HepG2 (cell line): ENCODE measurements around the gene CAMK1D. TPM values are rescaled to one million over a fixed set of nuclear protein-coding genes. Genes with fewer than 3 reads are reported as not detected.

Source experiments
- ATAC-seq: fragments of 200-7000 bp; cut with Tn5 transposase; 3 replicates; pipeline ENCODE4 v1.9.1; 2020; ENCODE audit warnings: mild to moderate bottlenecking, moderate library complexity
- BruUV-seq: library from RNA; stranded (reverse); fragments of 400-500 nt; replicated peaks from 2 replicates; lab custom pipeline; 2021; lab: Mats Ljungman, UMichigan
- CTCF ChIA-PET: fragments of 300-600 bp; formaldehyde crosslinking; extraction: SDS; loops from one replicate; lab custom pipeline; 2021; ENCODE audit warnings: low total read pairs, inconsistent platforms, low intra/inter-chr PET ratio; lab: Yijun Ruan, JAX
- POLR2A ChIA-PET: fragments of 350-600 bp; sonication (Branson Sonifier 250); formaldehyde crosslinking; loops from one replicate; lab custom pipeline; 2020; ENCODE audit warnings: antibody characterized with exemption, inconsistent platforms; lab: Yijun Ruan, JAX
- DNase-seq: peaks from one replicate; pipeline ENCODE4 v3.0.0-alpha.2; 2015; ENCODE audit warnings: low spot score
- FAIRE-seq: peaks from 3 replicates; lab custom pipeline; 2011; peaks lifted over from hg19 to GRCh38; lab: Jason Lieb, UNC
- H2AFZ ChIP-seq: one replicate; pipeline ENCODE4 v1.6.1; 2011; ENCODE audit warnings: low read length, inconsistent platforms
- H3K27ac ChIP-seq: fragments of 300-600 bp; 3 replicates; pipeline ENCODE4 v1.8.0; 2011; ENCODE audit warnings: mixed run types, mild to moderate bottlenecking, mixed read lengths, low read length, inconsistent platforms; ENCODE audit not compliant: insufficient read depth; ENCODE audit errors: extremely low read length
- H3K27me3 ChIP-seq, 2 experiments: fragments of 200-600 bp in 1 of 2; 2 replicates in 1 of 2; 3 replicates in 1 of 2; pipeline versions ENCODE4 v1.6.0 to v1.8.0; 2011; ENCODE audit warnings: low read length in 2 of 2, mild to moderate bottlenecking in 2 of 2, moderate library complexity in 2 of 2, inconsistent platforms in 1 of 2; ENCODE audit not compliant: insufficient read depth in 2 of 2, control insufficient read depth in 1 of 2
- H3K36me3 ChIP-seq, 2 experiments: fragments of 200-600 bp in 1 of 2; replicated peaks in 1 of 2; 2 replicates in 1 of 2; 3 replicates in 1 of 2; pipeline versions ENCODE4 v1.5.1 to v1.8.0; 2011; ENCODE audit warnings: low read length in 2 of 2, inconsistent platforms in 1 of 2; ENCODE audit not compliant: insufficient read depth in 2 of 2, control insufficient read depth in 1 of 2
- H3K4me1 ChIP-seq: 2 replicates; pipeline ENCODE4 v1.5.1; 2012; ENCODE audit warnings: low read length, inconsistent platforms; ENCODE audit not compliant: insufficient read depth
- H3K4me2 ChIP-seq: 2 replicates; pipeline ENCODE4 v1.6.0; 2011; ENCODE audit warnings: low read depth, low read length, inconsistent platforms
- H3K4me3 ChIP-seq, 3 experiments: fragments of 200-600 bp in 1 of 3; sonication (generic), shearing (Covaris generic) in 1 of 3; replicated peaks in 1 of 3; 2 replicates each; pipeline ENCODE4 v1.5.1; 2011 to 2016; ENCODE audit warnings: low read length in 3 of 3, inconsistent platforms in 2 of 3, low read depth in 2 of 3, mild to moderate bottlenecking in 2 of 3, control low read depth in 1 of 3, mixed read lengths in 1 of 3; ENCODE audit not compliant: insufficient read depth in 1 of 3
- H3K79me2 ChIP-seq: one replicate; pipeline ENCODE4 v1.6.1; 2011; ENCODE audit warnings: low read length, inconsistent platforms; ENCODE audit not compliant: insufficient read depth
- H3K9ac ChIP-seq: 2 replicates; pipeline ENCODE4 v1.6.0; 2011; ENCODE audit warnings: mild to moderate bottlenecking, low read depth, low read length, inconsistent platforms; ENCODE audit not compliant: insufficient read depth
- H3K9me3 ChIP-seq: 2 replicates; pipeline ENCODE4 v1.5.1; 2012; ENCODE audit warnings: mild to moderate bottlenecking, low read length
- H4K20me1 ChIP-seq: 2 replicates; pipeline ENCODE4 v1.6.0; 2011; ENCODE audit warnings: inconsistent platforms, mild to moderate bottlenecking, low read length, moderate library complexity; ENCODE audit not compliant: insufficient read depth
- ASH2L ChIP-seq: fragments of 300-600, 200-600 bp; sonication (generic); IDR thresholded peaks from 2 replicates; pipeline ENCODE4 v1.7.0; 2017; ENCODE audit warnings: low read depth, mild to moderate bottlenecking, moderate library complexity, mixed read lengths, low read length; ENCODE audit not compliant: insufficient read length
- ATF6 ChIP-seq: sonication (generic); formaldehyde crosslinking; conservative IDR thresholded peaks from 2 replicates; pipeline ENCODE4 v1.4.0; 2020; ENCODE audit warnings: missing genetic modification reagents
- ATM ChIP-seq: fragments of 450-650 bp; IDR thresholded peaks from 2 replicates; pipeline ENCODE4 v1.7.1; 2017; ENCODE audit warnings: mild to moderate bottlenecking, borderline replicate concordance
- DDIT3 ChIP-seq: sonication (generic); formaldehyde crosslinking; IDR thresholded peaks from 2 replicates; pipeline ENCODE4 v1.4.0; 2020; ENCODE audit warnings: mild to moderate bottlenecking, missing genetic modification reagents
- EHMT2 ChIP-seq: fragments of 200-600 bp; sonication (generic); IDR thresholded peaks from 2 replicates; pipeline ENCODE4 v1.7.0; 2017; ENCODE audit warnings: antibody characterized with exemption, low read depth, low read length, borderline replicate concordance
- GATA4 ChIP-seq: sonication (generic); IDR thresholded peaks from 2 replicates; pipeline ENCODE4 v1.6.1; 2016; ENCODE audit warnings: antibody characterized with exemption, low read depth, borderline replicate concordance
- ISX ChIP-seq: sonication (generic); formaldehyde crosslinking; conservative IDR thresholded peaks from 2 replicates; pipeline ENCODE4 v1.5.0; 2020; ENCODE audit warnings: missing genetic modification reagents
- JUND ChIP-seq: sonication (generic); formaldehyde crosslinking; IDR thresholded peaks from 2 replicates; pipeline ENCODE4 v1.8.0; 2022; ENCODE audit warnings: mild to moderate bottlenecking, missing genetic modification reagents
- MATR3 ChIP-seq: sonication (generic); formaldehyde crosslinking; IDR thresholded peaks from 2 replicates; pipeline ENCODE4 v1.4.0; 2020; ENCODE audit warnings: missing genetic modification reagents
- NPAS2 ChIP-seq: sonication (generic); formaldehyde crosslinking; IDR thresholded peaks from 2 replicates; pipeline ENCODE4 v1.8.0; 2022; ENCODE audit warnings: mild to moderate bottlenecking, missing genetic modification reagents, borderline replicate concordance
- RXRA ChIP-seq: sonication (generic); formaldehyde crosslinking; IDR thresholded peaks from 2 replicates; pipeline ENCODE4 v1.5.1; 2020; ENCODE audit warnings: missing genetic modification reagents
- SALL2 ChIP-seq: sonication (generic); formaldehyde crosslinking; IDR thresholded peaks from 2 replicates; pipeline ENCODE4 v1.8.1; 2023; ENCODE audit warnings: mild to moderate bottlenecking, missing genetic modification reagents, inconsistent platforms
- SOX6 ChIP-seq, 2 experiments: fragments of 450-650 bp in 1 of 2; sonication (generic) in 1 of 2; formaldehyde crosslinking in 1 of 2; IDR thresholded peaks; 2 replicates each; pipeline versions ENCODE4 v1.4.0 to v1.6.1; 2017 to 2020; ENCODE audit warnings: antibody characterized with exemption in 1 of 2, mild to moderate bottlenecking in 1 of 2, missing genetic modification reagents in 1 of 2
- TAF15 ChIP-seq: fragments of 200-400 bp; formaldehyde crosslinking; IDR thresholded peaks from one replicate; pipeline ENCODE4 v1.6.1; 2018; ENCODE audit warnings: mild to moderate bottlenecking, low read depth, low read length; ENCODE audit not compliant: poor library complexity, severe bottlenecking
- ZNF205 ChIP-seq: IDR thresholded peaks from 2 replicates; pipeline ENCODE4 v1.6.1; 2018; ENCODE audit warnings: missing biosample characterization, missing genetic modification reagents
- ZNF543 ChIP-seq: sonication (generic); formaldehyde crosslinking; IDR thresholded peaks from 2 replicates; pipeline ENCODE4 v1.4.0; 2020; ENCODE audit warnings: mild to moderate bottlenecking, missing genetic modification reagents
- ZNF619 ChIP-seq: sonication (generic); formaldehyde crosslinking; IDR thresholded peaks from 2 replicates; pipeline ENCODE4 v1.4.0; 2020; ENCODE audit warnings: mild to moderate bottlenecking, missing genetic modification reagents
- ZNF83 ChIP-seq: sonication (generic); formaldehyde crosslinking; IDR thresholded peaks from 2 replicates; pipeline ENCODE4 v1.4.0; 2020; ENCODE audit warnings: missing genetic modification reagents, mild to moderate bottlenecking, borderline replicate concordance
- WGBS: methylation state at CpG from one replicate; pipeline ENCODE4 v1.1.6; 2017; ENCODE audit warnings: low lambda C conversion rate; 5-methylcytosine and 5-hydroxymethylcytosine counted together
- in situ Hi-C: cut with HindIII; loops from 2 replicates; pipeline ENCODE4 v1.10.0; 2017; ENCODE audit warnings: low pct_unique_long_range_greater_than_20kb; ENCODE audit not compliant: extremely low pct_ligation_motif_present
- intact Hi-C: fragments of 100-400 bp; cut with micrococcal nuclease; formaldehyde crosslinking; loops from one replicate; pipeline ENCODE4 v1.10.0; 2022; ENCODE audit not compliant: unreplicated experiment
- polyA plus RNA-seq, 8 experiments: library from polyadenylated mRNA; depleted of rRNA in 3 of 8; stranded (reverse) in 7 of 8; unstranded in 1 of 8; fragments of >200 nt; fragmentation: Illumina TruSeq in 4 of 8; extraction: Trizol in 4 of 8; gene quantifications; 2 replicates each; pipeline versions ENCODE4 v1.2.1 to v1.2.3, GENCODE V29; 2011 to 2016; ENCODE audit warnings: low read depth in 4 of 8, missing spikeins in 1 of 8, mixed read lengths in 1 of 8; ENCODE audit not compliant: insufficient read depth in 1 of 8
- total RNA-seq, 5 experiments: library from RNA; depleted of rRNA; stranded (reverse); fragments of >200 nt; fragmentation: Illumina TruSeq; extraction: Trizol; gene quantifications; 2 replicates each; pipeline ENCODE4 v1.2.3, GENCODE V29; 2016; ENCODE audit warnings: low read depth in 1 of 5
- TF ChIP-seq, protein P1 (sequence below): sonication (generic); formaldehyde crosslinking; IDR thresholded peaks from 2 replicates; pipeline ENCODE4 v1.5.0; 2020; ENCODE audit warnings: mild to moderate bottlenecking, missing genetic modification reagents

Gene CAMK1D
- total and polyA plus RNA-seq, 2 of the 13 experiments (the other 11 are each of a cell fraction or from before 2014, with no cell fraction given) = under 0.01 TPM; not detected in 1

DNA sequence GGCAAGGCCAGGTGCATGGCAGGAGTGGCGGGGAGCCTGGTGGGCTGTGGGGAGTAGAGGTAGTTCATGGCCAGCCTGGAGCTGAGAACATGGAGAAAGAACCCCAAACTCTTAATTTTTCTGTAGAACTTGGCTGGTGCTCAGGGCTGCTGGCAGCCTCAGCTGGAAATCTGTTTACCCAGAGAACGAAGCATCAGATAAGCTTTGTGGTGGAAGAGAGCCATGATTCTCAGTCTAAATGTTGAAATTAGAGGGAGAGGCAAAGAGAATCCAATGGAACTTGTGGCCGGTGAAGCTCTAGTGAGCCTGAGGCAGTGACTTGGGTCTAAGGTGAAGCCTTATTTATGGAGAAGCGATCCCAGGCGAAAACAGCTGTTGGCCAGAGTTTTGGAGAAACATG is 525.8 kb downstream of the CAMK1D start (continued):
- TF ChIP-seq, protein P1, sequence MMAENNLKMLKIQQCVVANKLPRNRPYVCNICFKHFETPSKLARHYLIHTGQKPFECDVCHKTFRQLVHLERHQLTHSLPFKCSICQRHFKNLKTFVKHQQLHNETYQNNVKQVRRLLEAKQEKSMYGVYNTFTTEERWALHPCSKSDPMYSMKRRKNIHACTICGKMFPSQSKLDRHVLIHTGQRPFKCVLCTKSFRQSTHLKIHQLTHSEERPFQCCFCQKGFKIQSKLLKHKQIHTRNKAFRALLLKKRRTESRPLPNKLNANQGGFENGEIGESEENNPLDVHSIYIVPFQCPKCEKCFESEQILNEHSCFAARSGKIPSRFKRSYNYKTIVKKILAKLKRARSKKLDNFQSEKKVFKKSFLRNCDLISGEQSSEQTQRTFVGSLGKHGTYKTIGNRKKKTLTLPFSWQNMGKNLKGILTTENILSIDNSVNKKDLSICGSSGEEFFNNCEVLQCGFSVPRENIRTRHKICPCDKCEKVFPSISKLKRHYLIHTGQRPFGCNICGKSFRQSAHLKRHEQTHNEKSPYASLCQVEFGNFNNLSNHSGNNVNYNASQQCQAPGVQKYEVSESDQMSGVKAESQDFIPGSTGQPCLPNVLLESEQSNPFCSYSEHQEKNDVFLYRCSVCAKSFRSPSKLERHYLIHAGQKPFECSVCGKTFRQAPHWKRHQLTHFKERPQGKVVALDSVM (CRISPR knock-in tag) = no peak
- TF ChIP-seq DDIT3 (CRISPR knock-in tag) = no peak
- TF ChIP-seq, all 625 proteins: peak for 0

GRCh38 chr10:12876266-12876665 is 526.9 kb downstream of the CAMK1D start:
- TF ChIP-seq EHMT2 = no peak
- no peak for TF ChIP-seq ASH2L
- TF ChIP-seq ATM = no peak
- no peak for TF ChIP-seq MATR3 (CRISPR knock-in tag)
- no peak for TF ChIP-seq ATF6 (CRISPR knock-in tag)
- TF ChIP-seq SOX6 (IDR thresholded peaks at IDR 0.05) = no peak
- no peak for TF ChIP-seq SOX6 (CRISPR knock-in tag; IDR thresholded peaks at IDR 0.05)
- no peak for TF ChIP-seq JUND (CRISPR knock-in tag)
- TF ChIP-seq ZNF543 (CRISPR knock-in tag) = no peak
- TF ChIP-seq GATA4 = no peak
- TF ChIP-seq RXRA (CRISPR knock-in tag) = no peak
- no peak for TF ChIP-seq ZNF205 (CRISPR knock-in tag)
- TF ChIP-seq ZNF83 (CRISPR knock-in tag) = no peak
- no peak for TF ChIP-seq NPAS2 (CRISPR knock-in tag)
- TF ChIP-seq SALL2 (CRISPR knock-in tag) = no peak
- TF ChIP-seq ISX (CRISPR knock-in tag) = no peak
- TF ChIP-seq TAF15 = no peak
- no peak for TF ChIP-seq ZNF619 (CRISPR knock-in tag)
- TF ChIP-seq, all 625 proteins: peak for 0
- H3K36me3 ChIP-seq = no peaks in the 10 kb centered on the region
- H3K27ac ChIP-seq = no peak overlapping the region
- WGBS = 4% methylated on average over 4 of the region's 5 CpGs
- no peaks in the 10 kb centered on the region for H4K20me1 ChIP-seq
- H3K4me2 ChIP-seq = no peak overlapping the region
- ATAC-seq = no peak
- H3K4me1 ChIP-seq = no peaks in the 10 kb centered on the region
- in situ Hi-C loops = no loop called here
- CTCF ChIA-PET = no interaction called here
- no peaks in the 10 kb centered on the region for H3K79me2 ChIP-seq
- H3K9ac ChIP-seq = no peak overlapping the region
- intact Hi-C loops = no loop called here
- DNase-seq = no peak
- H3K4me3 ChIP-seq = no peak overlapping the region
- no peaks in the 10 kb centered on the region for H3K9me3 ChIP-seq
- FAIRE-seq = no peak
- H2AFZ ChIP-seq = no peak overlapping the region
- POLR2A ChIA-PET = no interaction called here
- peaks cover 0 to 3% of the 10 kb centered on the region in 2 experiments; a peak in 2 of 5 replicates for H3K27me3 ChIP-seq
- BruUV-seq = no TSS peak
